Panc1 (cell line): ENCODE results near the gene SCRN2.
A peak's percentile ranks its signal among the peaks of the same experiment; 100 is the strongest.

ENCODE experiments used
- CTCF ChIP-seq: fragments of 450-650 bp; IDR thresholded peaks from 2 replicates; pipeline ENCODE4 v1.5.1; 2017; ENCODE audit warnings: mild to moderate bottlenecking
- TCF7L2 ChIP-seq: IDR thresholded peaks from 2 replicates; pipeline ENCODE4 v1.6.1; 2011; ENCODE audit warnings: mild to moderate bottlenecking, low read depth, low read length, inconsistent platforms

GRCh38 chr17:47843391-47843730, 2.3 kb upstream of the SCRN2 start:
- peak; percentile 73 for TF ChIP-seq CTCF
- no peak for TF ChIP-seq TCF7L2
